Adrenal gland (tissue), 5 donors: ENCODE data around the gene CBR3.

Source experiments
- CTCF ChIP-seq, 6 experiments: fragments of 450-650 bp in 4 of 6; fragments of 200-600 bp in 2 of 6; sonication (generic) in 1 of 6; IDR thresholded peaks; 1 replicate in 5 of 6; 2 replicates in 1 of 6; pipeline versions ENCODE4 v1.5.1 to v1.8.0; 2016 to 2021; ENCODE audit warnings: antibody characterized with exemption in 6 of 6, mild to moderate bottlenecking in 2 of 6, moderate library complexity in 1 of 6
- POLR2A ChIP-seq, 2 donors: fragments of 450-650 bp; IDR thresholded peaks; one replicate each; pipeline ENCODE4 v1.6.1; 2017; ENCODE audit warnings: antibody characterized with exemption in 2 of 2, mild to moderate bottlenecking in 2 of 2, moderate library complexity in 1 of 2
- donor health status: DM: no; HTN: no; CAD: no.

- no peak for TF ChIP-seq CTCF (IDR thresholded peaks at IDR 0.05)
- no peak for TF ChIP-seq POLR2A (IDR thresholded peaks at IDR 0.05)
These were observed 21.0 kb upstream of the CBR3 start for GRCh38 chr21:36113647-36114428.
